ENCODE results near the gene LRRC18. TPM values are rescaled to one million over a fixed set of nuclear protein-coding genes. Genes with fewer than 3 reads are reported as not detected.

Gene LRRC18
- total RNA-seq, 1 experiment from 2014 or later = not detected

DNA sequence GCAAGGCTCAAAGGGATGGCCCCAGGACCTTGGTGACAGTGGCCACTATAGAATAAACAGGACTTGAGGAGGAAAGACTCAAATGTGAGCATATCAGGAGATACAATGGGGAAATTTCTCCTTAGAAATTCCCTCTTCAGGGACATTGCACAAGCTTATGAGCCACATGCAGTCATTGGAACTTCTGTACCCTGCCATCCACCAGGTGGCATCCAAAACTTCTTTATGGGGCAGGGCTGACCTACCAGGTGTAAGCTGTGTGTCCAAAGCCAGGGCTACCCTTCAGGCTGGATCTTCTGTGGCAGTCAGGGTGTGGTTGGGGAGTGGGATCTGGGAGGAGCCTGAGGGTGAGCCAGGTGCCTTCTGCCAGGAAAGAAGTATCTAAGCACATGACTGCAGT lies 36.6 kb upstream of the LRRC18 start:
- Histone ChIP-seq H3K27me3 (ENCODE audit: insufficient read depth, low read depth) (0 out of 2 replicates have a peak, but pooled peaks cover 15% of the 10 kb centered on the region), H3K4me1 (replicated peaks; ENCODE audit: insufficient read depth) (no peaks in the 10 kb centered on the region), H3F3A (ENCODE audit: insufficient read depth, low read depth) (no peaks in the 10 kb centered on the region), H3K79me2 (ENCODE audit: low read depth) (no peaks in the 10 kb centered on the region), H3K9me2 (ENCODE audit: insufficient read depth) (no peaks in the 10 kb centered on the region), H2AFZ (no peak overlapping the region), H3K27ac (no peak overlapping the region), H3K9me3 (ENCODE audit: insufficient read depth, low read depth) (no peaks in the 10 kb centered on the region), H3K4me3 (no peak overlapping the region), H4K20me1 (ENCODE audit: insufficient read depth) (no peaks in the 10 kb centered on the region), H3K4me2 (no peak overlapping the region), H3K36me3 (ENCODE audit: low read depth) (no peaks in the 10 kb centered on the region)
- intact Hi-C loops (cut with micrococcal nuclease; ENCODE audit: unreplicated experiment) = no loop called here
- BruUV-seq (replicated peaks) = no TSS peak
- TF ChIP-seq, protein P1, sequence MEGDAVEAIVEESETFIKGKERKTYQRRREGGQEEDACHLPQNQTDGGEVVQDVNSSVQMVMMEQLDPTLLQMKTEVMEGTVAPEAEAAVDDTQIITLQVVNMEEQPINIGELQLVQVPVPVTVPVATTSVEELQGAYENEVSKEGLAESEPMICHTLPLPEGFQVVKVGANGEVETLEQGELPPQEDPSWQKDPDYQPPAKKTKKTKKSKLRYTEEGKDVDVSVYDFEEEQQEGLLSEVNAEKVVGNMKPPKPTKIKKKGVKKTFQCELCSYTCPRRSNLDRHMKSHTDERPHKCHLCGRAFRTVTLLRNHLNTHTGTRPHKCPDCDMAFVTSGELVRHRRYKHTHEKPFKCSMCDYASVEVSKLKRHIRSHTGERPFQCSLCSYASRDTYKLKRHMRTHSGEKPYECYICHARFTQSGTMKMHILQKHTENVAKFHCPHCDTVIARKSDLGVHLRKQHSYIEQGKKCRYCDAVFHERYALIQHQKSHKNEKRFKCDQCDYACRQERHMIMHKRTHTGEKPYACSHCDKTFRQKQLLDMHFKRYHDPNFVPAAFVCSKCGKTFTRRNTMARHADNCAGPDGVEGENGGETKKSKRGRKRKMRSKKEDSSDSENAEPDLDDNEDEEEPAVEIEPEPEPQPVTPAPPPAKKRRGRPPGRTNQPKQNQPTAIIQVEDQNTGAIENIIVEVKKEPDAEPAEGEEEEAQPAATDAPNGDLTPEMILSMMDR (conservative IDR thresholded peaks at IDR 0.05) = peak; percentile 56
- no peak for TF ChIP-seq EZH2 (IDR thresholded peaks at IDR 0.05; ENCODE audit: low read depth)
- POLR2A ChIA-PET (ENCODE audit: unreplicated experiment) = no interaction called here
- CTCF ChIA-PET = interaction anchor here (0.6 kb wide), 1 partner anchor 431 kb away, joined by 3 read pairs; no protein-coding TSS in a partner anchor
- DNase-seq = peak in 1 of 2 experiments; percentile 12

DNA sequence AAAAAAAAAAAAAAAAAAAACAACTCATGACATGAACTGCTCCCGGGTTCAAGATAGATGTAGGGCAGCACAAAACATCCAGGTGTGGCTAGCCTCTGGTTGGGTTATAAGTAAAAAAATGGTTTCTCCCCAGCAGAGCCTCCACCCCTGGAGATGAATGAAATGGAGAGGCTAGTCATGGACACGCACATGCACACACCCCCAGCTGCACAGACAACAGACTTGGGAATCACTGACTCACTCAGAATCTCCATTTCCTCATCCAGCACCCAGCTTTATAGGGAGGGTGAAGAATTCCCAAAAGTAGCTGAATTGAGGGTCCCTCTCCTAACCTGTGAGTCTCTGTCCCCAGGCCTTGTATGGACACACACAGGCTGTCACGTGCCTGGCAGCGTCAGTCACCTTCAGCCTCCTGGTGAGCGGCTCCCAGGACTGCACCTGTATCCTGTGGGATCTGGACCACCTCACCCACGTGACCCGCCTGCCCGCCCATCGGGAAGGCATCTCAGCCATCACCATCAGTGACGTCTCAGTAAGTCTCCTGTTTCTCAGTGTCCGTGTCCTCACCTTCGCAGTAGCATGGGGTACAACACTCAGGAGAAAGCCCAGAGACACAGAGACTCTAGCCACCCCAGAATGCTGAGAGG lies 35.0 kb upstream of the LRRC18 start:
- Histone ChIP-seq H3K36me3 (ENCODE audit: low read depth) (no peaks in the 10 kb centered on the region), H2AFZ (no peak overlapping the region)
- BruUV-seq (replicated peaks) = no TSS peak

DNA sequence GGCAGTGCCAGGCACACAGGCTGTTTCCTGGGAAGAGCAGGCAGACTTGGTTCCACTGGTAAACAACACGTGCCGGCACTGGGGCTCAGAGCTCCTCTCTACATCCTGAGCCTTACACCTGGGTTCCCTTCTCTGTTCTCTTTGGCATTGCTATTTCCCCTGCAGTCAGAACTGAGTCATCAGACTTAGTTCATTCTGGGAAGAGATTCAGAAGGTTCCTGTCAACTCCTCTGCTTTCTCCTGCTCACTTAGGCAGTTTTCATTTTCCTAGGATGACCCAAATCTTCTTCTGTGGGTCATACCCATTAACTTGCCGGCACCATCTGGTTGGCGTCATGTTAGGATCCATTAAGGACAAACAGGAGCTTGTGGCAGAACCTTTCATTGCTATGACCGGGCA lies 33.4 kb upstream of the LRRC18 start:
- Histone ChIP-seq H3F3A (ENCODE audit: insufficient read depth, low read depth) (no peaks in the 10 kb centered on the region), H3K27me3 (ENCODE audit: insufficient read depth, low read depth) (peaks cover 24% of the 10 kb centered on the region), H3K79me2 (ENCODE audit: low read depth) (no peaks in the 10 kb centered on the region), H3K27ac (no peak overlapping the region), H3K9me3 (ENCODE audit: insufficient read depth, low read depth) (no peaks in the 10 kb centered on the region), H2AFZ (no peak overlapping the region), H3K36me3 (ENCODE audit: low read depth) (no peaks in the 10 kb centered on the region), H3K4me2 (no peak overlapping the region), H4K20me1 (ENCODE audit: insufficient read depth) (no peaks in the 10 kb centered on the region), H3K4me1 (replicated peaks; ENCODE audit: insufficient read depth) (no peaks in the 10 kb centered on the region), H3K4me3 (no peak overlapping the region), H3K9me2 (ENCODE audit: insufficient read depth) (no peaks in the 10 kb centered on the region)
- POLR2A ChIA-PET (ENCODE audit: unreplicated experiment) = no interaction called here
- no peak for DNase-seq
- intact Hi-C loops (cut with micrococcal nuclease; ENCODE audit: unreplicated experiment) = no loop called here
- BruUV-seq (replicated peaks) = no TSS peak
- CTCF ChIA-PET = no interaction called here
- no peak for TF ChIP-seq EZH2 (IDR thresholded peaks at IDR 0.05; ENCODE audit: low read depth)
- TF ChIP-seq, protein P1 (conservative IDR thresholded peaks at IDR 0.05) = no peak

More for the DNA sequence above, 35.0 kb upstream of the LRRC18 start:
- Histone ChIP-seq H4K20me1 (ENCODE audit: insufficient read depth) (no peaks in the 10 kb centered on the region), H3K4me2 (no peak overlapping the region), H3K27me3 (ENCODE audit: insufficient read depth, low read depth) (peaks cover 24% of the 10 kb centered on the region; the same call in 1 of the 2 replicates), H3K9me3 (ENCODE audit: insufficient read depth, low read depth) (no peaks in the 10 kb centered on the region), H3K4me3 (no peak overlapping the region), H3K27ac (no peak overlapping the region), H3K9me2 (ENCODE audit: insufficient read depth) (no peaks in the 10 kb centered on the region), H3K4me1 (replicated peaks; ENCODE audit: insufficient read depth) (no peaks in the 10 kb centered on the region), H3F3A (ENCODE audit: insufficient read depth, low read depth) (no peaks in the 10 kb centered on the region), H3K79me2 (ENCODE audit: low read depth) (no peaks in the 10 kb centered on the region)
- intact Hi-C loops (cut with micrococcal nuclease; ENCODE audit: unreplicated experiment) = no loop called here
- DNase-seq = no peak
- ChIA-PET CTCF (no interaction called here), POLR2A (ENCODE audit: unreplicated experiment) (no interaction called here)
- no peak for TF ChIP-seq EZH2 (IDR thresholded peaks at IDR 0.05; ENCODE audit: low read depth)
- TF ChIP-seq, protein P1 (conservative IDR thresholded peaks at IDR 0.05) = no peak
